ENCODE data around the gene MUC3A. TPM values are rescaled to one million over a fixed set of nuclear protein-coding genes. Genes with fewer than 3 reads are reported as not detected.
A peak's percentile ranks its signal among the peaks of the same experiment; 100 is the strongest.
"Not testable (repeated sequence)": the region's sequence is repeated elsewhere in the genome, so short reads cannot be mapped to it uniquely, and the experiment has no call there.

MUC3A gene
- total RNA-seq, 3 donors from 2014 or later = under 0.01 to 0.29 (median 0.16) TPM

GRCh38 chr7:100921039-100921438 is 28.3 kb upstream of the MUC3A start:
- Histone ChIP-seq H3K9me3 (no peaks in the 10 kb centered on the region), H3K27ac (no peak overlapping the region), H3K4me3 (no peak overlapping the region), H3K27me3 (no peaks in the 10 kb centered on the region), H3K4me1 (no peaks in the 10 kb centered on the region), H3K36me3 (no peaks in the 10 kb centered on the region)
- intact Hi-C loops (cut with DNase I; ENCODE audit: low total_unique reads) = no loop called here
- DNase-seq (ENCODE audit: low spot score in 2 of 2) = no peak
- TF ChIP-seq POLR2A (IDR thresholded peaks at IDR 0.05) (no peak), CTCF (IDR thresholded peaks at IDR 0.05) (no peak), POLR2AphosphoS5 (IDR thresholded peaks at IDR 0.05) (no peak)

GRCh38 chr7:100923616-100924015 is 25.7 kb upstream of the MUC3A start:
- intact Hi-C loops (cut with DNase I; ENCODE audit: low total_unique reads); H3K9me3 ChIP-seq; H3K4me3 ChIP-seq; H3K4me1 ChIP-seq; DNase-seq (ENCODE audit: low spot score in 2 of 2); H3K27ac ChIP-seq; H3K27me3 ChIP-seq; H3K36me3 ChIP-seq: not testable (repeated sequence)

- intact Hi-C loops (cut with DNase I; ENCODE audit: low total_unique reads) = no loop called here
- Histone ChIP-seq H3K9me3 (peaks cover 0 to 13% of the 10 kb centered on the region in 2 donors), H3K4me3 (no peak overlapping the region), H3K36me3 (no peaks in the 10 kb centered on the region), H3K27ac (peak overlapping the region in 1 of 2 donors; percentile 38), H3K4me1 (no peaks in the 10 kb centered on the region), H3K27me3 (no peaks in the 10 kb centered on the region)
- DNase-seq (ENCODE audit: low spot score in 2 of 2) = no peak
- TF ChIP-seq POLR2A (IDR thresholded peaks at IDR 0.05) (no peak), POLR2AphosphoS5 (IDR thresholded peaks at IDR 0.05) (no peak), CTCF (IDR thresholded peaks at IDR 0.05) (no peak)
Observed at GRCh38 chr7:100929808-100930174, 19.5 kb upstream of the MUC3A start.

GRCh38 chr7:100933734-100934133 is 15.6 kb upstream of the MUC3A start:
- intact Hi-C loops (cut with DNase I; ENCODE audit: low total_unique reads) = no loop called here
- H3K36me3 ChIP-seq = no peaks in the 10 kb centered on the region
- H3K9me3 ChIP-seq = peaks cover 0 to 13% of the 10 kb centered on the region in 2 donors
- no peaks in the 10 kb centered on the region for H3K4me1 ChIP-seq
- no peak overlapping the region for H3K4me3 ChIP-seq
- H3K27ac ChIP-seq = no peak overlapping the region
- no peak for DNase-seq (ENCODE audit: low spot score in 2 of 2)
- TF ChIP-seq CTCF (IDR thresholded peaks at IDR 0.05) (no peak), POLR2A (IDR thresholded peaks at IDR 0.05) (no peak), POLR2AphosphoS5 (IDR thresholded peaks at IDR 0.05) (no peak)
- no peaks in the 10 kb centered on the region for H3K27me3 ChIP-seq

- H3K9me3 ChIP-seq = peaks cover 0 to 13% of the 10 kb centered on the region in 2 donors
- DNase-seq (ENCODE audit: low spot score in 2 of 2); H3K4me1 ChIP-seq; H3K27me3 ChIP-seq; intact Hi-C loops (cut with DNase I; ENCODE audit: low total_unique reads); H3K27ac ChIP-seq; H3K36me3 ChIP-seq; H3K4me3 ChIP-seq: not testable (repeated sequence)
Observed at GRCh38 chr7:100935381-100935780, 14.0 kb upstream of the MUC3A start.

GRCh38 chr7:100936167-100936566 is 13.2 kb upstream of the MUC3A start:
- intact Hi-C loops (cut with DNase I; ENCODE audit: low total_unique reads); DNase-seq (ENCODE audit: low spot score in 2 of 2); H3K36me3 ChIP-seq; H3K4me1 ChIP-seq; H3K27me3 ChIP-seq; H3K4me3 ChIP-seq; H3K27ac ChIP-seq: not testable (repeated sequence)
- peaks cover 0 to 13% of the 10 kb centered on the region in 2 donors for H3K9me3 ChIP-seq

GRCh38 chr7:100942045-100942774 is 7.1 kb upstream of the MUC3A start:
- Histone ChIP-seq H3K36me3 (no peaks in the 10 kb centered on the region), H3K27ac (no peak overlapping the region), H3K27me3 (no peaks in the 10 kb centered on the region), H3K4me1 (no peaks in the 10 kb centered on the region), H3K4me3 (no peak overlapping the region), H3K9me3 (no peaks in the 10 kb centered on the region)
- TF ChIP-seq POLR2A (IDR thresholded peaks at IDR 0.05) (no peak), CTCF (IDR thresholded peaks at IDR 0.05) (no peak)
- intact Hi-C loops (cut with DNase I; ENCODE audit: low total_unique reads) = no loop called here
- no peak for DNase-seq (ENCODE audit: low spot score in 2 of 2)
